H9 (cell line): ENCODE measurements around the gene SLC16A3. TPM values are rescaled to one million over a fixed set of nuclear protein-coding genes. Genes with fewer than 3 reads are reported as not detected.

Experiments
- DNase-seq: peaks from one replicate; pipeline ENCODE4 v3.0.0-alpha.2; 2017
- H2AFZ ChIP-seq: one replicate; pipeline ENCODE4 v1.6.1; 2013; ENCODE audit warnings: mild to moderate bottlenecking, low read length, control low read depth, moderate library complexity
- H2AK5ac ChIP-seq: 2 replicates; pipeline ENCODE4 v1.6.1; 2013; ENCODE audit warnings: low read length, control low read depth, mixed read lengths; ENCODE audit not compliant: insufficient read length
- H2BK120ac ChIP-seq: one replicate; pipeline ENCODE4 v1.6.1; 2013; ENCODE audit warnings: low read depth, mild to moderate bottlenecking, low read length, control low read depth, inconsistent platforms; ENCODE audit not compliant: poor library complexity, severe bottlenecking
- H2BK12ac ChIP-seq: 2 replicates; pipeline ENCODE4 v1.6.1; 2013; ENCODE audit warnings: low read length, control low read depth, mixed read lengths, low read depth; ENCODE audit not compliant: insufficient read length
- H2BK15ac ChIP-seq: 2 replicates; pipeline ENCODE4 v1.6.1; 2013; ENCODE audit warnings: low read depth, low read length, control low read depth
- H2BK20ac ChIP-seq: one replicate; pipeline ENCODE4 v1.6.1; 2013; ENCODE audit warnings: low read depth, mild to moderate bottlenecking, low read length, control low read depth, inconsistent platforms; ENCODE audit not compliant: poor library complexity, severe bottlenecking
- H2BK5ac ChIP-seq: 2 replicates; pipeline ENCODE4 v1.6.1; 2013; ENCODE audit warnings: low read length, control low read depth, mixed read lengths; ENCODE audit not compliant: insufficient read length
- H3K14ac ChIP-seq: 2 replicates; pipeline ENCODE4 v1.6.1; 2013; ENCODE audit warnings: low read length, control low read depth; ENCODE audit not compliant: insufficient read depth
- H3K18ac ChIP-seq: 2 replicates; pipeline ENCODE4 v1.6.1; 2013; ENCODE audit warnings: low read depth, mild to moderate bottlenecking, mixed read lengths, low read length, control low read depth; ENCODE audit not compliant: insufficient read length
- H3K23ac ChIP-seq: 2 replicates; pipeline ENCODE4 v1.6.1; 2013; ENCODE audit warnings: low read length, control low read depth, mixed read lengths, low read depth; ENCODE audit not compliant: insufficient read length
- H3K23me2 ChIP-seq: 2 replicates; pipeline ENCODE4 v1.6.1; 2013; ENCODE audit warnings: low read depth, mild to moderate bottlenecking, mixed read lengths, low read length, control low read depth; ENCODE audit not compliant: insufficient read length, poor library complexity, severe bottlenecking
- H3K27ac ChIP-seq: 2 replicates; pipeline ENCODE4 v1.5.1; 2013; ENCODE audit warnings: low read length, control low read depth, mixed read lengths, low read depth; ENCODE audit not compliant: insufficient read length
- H3K27me3 ChIP-seq: 2 replicates; pipeline ENCODE4 v1.6.1; 2013; ENCODE audit warnings: low read length, control low read depth, inconsistent platforms; ENCODE audit not compliant: insufficient read depth
- H3K4ac ChIP-seq: 2 replicates; pipeline ENCODE4 v1.6.1; 2013; ENCODE audit warnings: low read depth, mild to moderate bottlenecking, control low read depth, inconsistent platforms, low read length, moderate library complexity
- H3K4me1 ChIP-seq: 2 replicates; pipeline ENCODE4 v1.6.1; 2013; ENCODE audit warnings: low read length, control low read depth, inconsistent platforms; ENCODE audit not compliant: insufficient read depth
- H3K4me2 ChIP-seq: 2 replicates; pipeline ENCODE4 v1.6.1; 2013; ENCODE audit warnings: low read length, control low read depth, mixed read lengths; ENCODE audit not compliant: insufficient read length, insufficient read depth
- H3K56ac ChIP-seq: 2 replicates; pipeline ENCODE4 v1.6.1; 2013; ENCODE audit warnings: low read depth, mild to moderate bottlenecking, mixed read lengths, low read length, control low read depth; ENCODE audit not compliant: insufficient read length
- H3K79me1 ChIP-seq: 2 replicates; pipeline ENCODE4 v1.6.1; 2013; ENCODE audit warnings: low read depth, mild to moderate bottlenecking, moderate library complexity, low read length, control low read depth, inconsistent platforms; ENCODE audit not compliant: insufficient read depth, poor library complexity, severe bottlenecking
- H3K79me2 ChIP-seq: 2 replicates; pipeline ENCODE4 v1.6.1; 2013; ENCODE audit warnings: low read length, control low read depth, inconsistent platforms; ENCODE audit not compliant: insufficient read depth
- H3K9ac ChIP-seq: 2 replicates; pipeline ENCODE4 v1.6.1; 2013; ENCODE audit warnings: low read length, control low read depth, mixed read lengths; ENCODE audit not compliant: insufficient read length; ENCODE audit errors: extremely low read depth
- H3K9me3 ChIP-seq: one replicate; pipeline ENCODE4 v1.6.1; 2013; ENCODE audit warnings: low read depth, low read length, inconsistent platforms; ENCODE audit not compliant: control insufficient read depth
- H3T11ph ChIP-seq: one replicate; pipeline ENCODE4 v1.6.1; 2013; ENCODE audit warnings: mild to moderate bottlenecking, low read length, control low read depth, inconsistent platforms
- H4K20me1 ChIP-seq: one replicate; pipeline ENCODE4 v1.6.1; 2013; ENCODE audit not compliant: control insufficient read depth, insufficient read length, insufficient read depth
- H4K5ac ChIP-seq: 2 replicates; pipeline ENCODE4 v1.6.1; 2013; ENCODE audit warnings: low read depth, mild to moderate bottlenecking, mixed read lengths, low read length, control low read depth; ENCODE audit not compliant: insufficient read length
- H4K8ac ChIP-seq: replicated peaks from 2 replicates; pipeline ENCODE4 v1.6.1; 2013; ENCODE audit warnings: low read length, control low read depth, mixed read lengths, low read depth; ENCODE audit not compliant: insufficient read length
- H4K91ac ChIP-seq: 2 replicates; pipeline ENCODE4 v1.6.1; 2013; ENCODE audit warnings: low read depth, mild to moderate bottlenecking, moderate library complexity, mixed read lengths, low read length, control low read depth; ENCODE audit not compliant: insufficient read length
- H3K27ac Mint-ChIP-seq, 3 experiments: 2 replicates in 2 of 3; 3 replicates in 1 of 3; pipeline ENCODE4 v1.8.0; 2020 to 2021; ENCODE audit warnings: mixed read lengths in 3 of 3, mild to moderate bottlenecking in 1 of 3, moderate library complexity in 1 of 3
- H3K27me3 Mint-ChIP-seq: 2 replicates; pipeline ENCODE4 v1.8.0; 2021; ENCODE audit warnings: low read depth, mild to moderate bottlenecking, moderate library complexity, mixed read lengths
- H3K36me3 Mint-ChIP-seq, 3 experiments: 2 replicates in 2 of 3; 3 replicates in 1 of 3; pipeline ENCODE4 v1.8.0; 2020 to 2021; ENCODE audit warnings: low read depth in 3 of 3, mixed read lengths in 3 of 3; ENCODE audit not compliant: insufficient read depth in 1 of 3
- H3K4me1 Mint-ChIP-seq, 2 experiments: 2 replicates each; pipeline ENCODE4 v1.8.0; 2020; ENCODE audit warnings: mixed read lengths in 2 of 2
- H3K4me3 Mint-ChIP-seq, 2 experiments: 2 replicates in 1 of 2; 3 replicates in 1 of 2; pipeline ENCODE4 v1.8.0; 2020 to 2021; ENCODE audit warnings: mild to moderate bottlenecking in 2 of 2, mixed read lengths in 2 of 2, moderate library complexity in 1 of 2
- H3K9me3 Mint-ChIP-seq, 2 experiments: 2 replicates in 1 of 2; 3 replicates in 1 of 2; pipeline ENCODE4 v1.8.0; 2020; ENCODE audit warnings: mild to moderate bottlenecking in 2 of 2, mixed read lengths in 2 of 2, moderate library complexity in 1 of 2
- CTCF ChIP-seq: fragments of 200-600 bp; sonication (generic); conservative IDR thresholded peaks from 3 replicates; pipeline ENCODE4 v1.8.0; 2021; ENCODE audit warnings: antibody characterized with exemption, mild to moderate bottlenecking
- WGBS: extraction: QIAGEN DNeasy Blood & Tissue Kit; methylation state at CpG from one replicate; pipeline ENCODE4 v1.1.7; 2013; ENCODE audit warnings: missing lambda C conversion rate, low lambda C conversion rate, mixed read lengths; ENCODE audit not compliant: insufficient read length; ENCODE audit errors: extremely low coverage; 5-methylcytosine and 5-hydroxymethylcytosine counted together
- total RNA-seq: library from RNA; stranded (reverse); gene quantifications from 2 replicates; pipeline ENCODE4 v1.2.1, GENCODE V29; 2021

Gene SLC16A3
- total RNA-seq, 1 experiment from 2014 or later: 28.4 TPM

DNA sequence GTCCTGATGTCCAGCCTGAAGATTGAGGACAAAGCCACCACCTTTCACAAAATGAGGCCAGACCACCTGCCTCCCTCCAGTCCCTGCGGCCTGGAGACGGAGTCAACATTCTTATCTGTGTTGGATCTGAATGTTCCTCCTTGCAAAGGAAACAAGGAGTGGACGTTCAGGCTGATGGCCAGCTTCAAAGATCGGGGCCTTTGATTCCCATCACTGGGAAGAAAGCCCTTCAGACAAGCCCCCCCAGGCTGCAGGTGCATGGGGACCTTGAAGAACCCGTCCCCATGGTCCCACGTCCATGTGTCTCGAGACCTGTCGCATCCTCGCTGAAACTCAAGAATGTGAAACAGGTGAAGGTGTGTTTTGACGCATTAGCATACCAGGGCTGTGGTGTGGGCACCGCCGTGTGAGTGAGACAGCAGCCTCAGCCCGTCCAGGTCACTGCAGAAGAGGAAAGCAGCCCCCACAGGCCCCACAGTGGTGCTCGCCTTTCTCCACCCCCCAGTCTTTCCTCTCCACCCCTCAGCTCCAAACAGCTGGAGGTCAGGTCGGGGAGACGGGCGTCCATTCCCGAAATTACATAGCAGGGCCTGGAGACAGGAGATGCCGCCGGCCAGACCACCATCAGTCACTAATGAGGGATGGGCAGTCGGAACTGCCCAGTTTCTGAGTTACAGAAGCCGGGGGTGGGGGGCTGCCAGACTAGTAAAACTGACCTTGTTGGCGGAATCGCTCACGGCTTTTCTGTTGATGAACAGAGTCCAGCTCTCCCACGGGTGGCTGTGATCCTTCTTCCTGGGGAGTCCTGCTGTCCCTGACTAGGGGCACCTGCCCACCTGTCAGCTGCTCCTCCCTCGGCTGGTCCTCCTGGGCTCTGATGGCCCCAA, 45.5 kb downstream of the SLC16A3 start:
- no peak overlapping the region for H2AK5ac ChIP-seq
- H2AFZ ChIP-seq: no peak overlapping the region
- no peak overlapping the region for H2BK12ac ChIP-seq
- peaks cover 30% of the 10 kb centered on the region for H3K79me2 ChIP-seq
- no peaks in the 10 kb centered on the region for H3K27me3 ChIP-seq
- H4K91ac ChIP-seq: no peak overlapping the region
- H3K4me1 ChIP-seq: peaks cover 3% of the 10 kb centered on the region; the same call in 1 of the 2 replicates
- no peak overlapping the region for H3T11ph ChIP-seq
- Mint-ChIP-seq H3K27ac (no peak overlapping the region), H3K4me1 (peaks cover 37 to 58% of the 10 kb centered on the region in 2 experiments), H3K4me3 (peak overlapping the region; percentile 84 to 87), H3K9me3 (no peaks in the 10 kb centered on the region; a peak in 1 of 5 replicates), H3K27me3 (peaks cover 23% of the 10 kb centered on the region), H3K36me3 (peaks cover 23 to 33% (median 32%) of the 10 kb centered on the region in 3 experiments; a peak in 6 of 7 replicates)
- H3K23ac ChIP-seq: no peak overlapping the region
- H3K27ac ChIP-seq: no peak overlapping the region
- no peak overlapping the region for H2BK15ac ChIP-seq
- no peaks in the 10 kb centered on the region for H4K20me1 ChIP-seq
- no peak overlapping the region for H4K8ac ChIP-seq
- no peak overlapping the region for H3K56ac ChIP-seq
- H3K18ac ChIP-seq: no peak overlapping the region
- no peak overlapping the region for H2BK5ac ChIP-seq
- H2BK120ac ChIP-seq: no peak overlapping the region
- DNase-seq: no peak
- H3K4me2 ChIP-seq: peak overlapping the region; percentile 74
- peaks cover 4% of the 10 kb centered on the region for H3K79me1 ChIP-seq
- H4K5ac ChIP-seq: no peak overlapping the region
- WGBS: no CpG with 5 or more reads among the region's 27 CpGs
- no peak overlapping the region for H3K4ac ChIP-seq
- H3K9ac ChIP-seq: peak overlapping the region; percentile 28
- no peak overlapping the region for H2BK20ac ChIP-seq
- H3K9me3 ChIP-seq: no peaks in the 10 kb centered on the region
- no peaks in the 10 kb centered on the region for H3K23me2 ChIP-seq
- H3K14ac ChIP-seq: peak overlapping the region; percentile 9; the same call in 1 of the 2 replicates
- TF ChIP-seq CTCF: no peak
